Measurements from ENCODE around the gene PPARGC1A. TPM values are rescaled to one million over a fixed set of nuclear protein-coding genes. Genes with fewer than 3 reads are reported as not detected.

The PPARGC1A gene, protein sequence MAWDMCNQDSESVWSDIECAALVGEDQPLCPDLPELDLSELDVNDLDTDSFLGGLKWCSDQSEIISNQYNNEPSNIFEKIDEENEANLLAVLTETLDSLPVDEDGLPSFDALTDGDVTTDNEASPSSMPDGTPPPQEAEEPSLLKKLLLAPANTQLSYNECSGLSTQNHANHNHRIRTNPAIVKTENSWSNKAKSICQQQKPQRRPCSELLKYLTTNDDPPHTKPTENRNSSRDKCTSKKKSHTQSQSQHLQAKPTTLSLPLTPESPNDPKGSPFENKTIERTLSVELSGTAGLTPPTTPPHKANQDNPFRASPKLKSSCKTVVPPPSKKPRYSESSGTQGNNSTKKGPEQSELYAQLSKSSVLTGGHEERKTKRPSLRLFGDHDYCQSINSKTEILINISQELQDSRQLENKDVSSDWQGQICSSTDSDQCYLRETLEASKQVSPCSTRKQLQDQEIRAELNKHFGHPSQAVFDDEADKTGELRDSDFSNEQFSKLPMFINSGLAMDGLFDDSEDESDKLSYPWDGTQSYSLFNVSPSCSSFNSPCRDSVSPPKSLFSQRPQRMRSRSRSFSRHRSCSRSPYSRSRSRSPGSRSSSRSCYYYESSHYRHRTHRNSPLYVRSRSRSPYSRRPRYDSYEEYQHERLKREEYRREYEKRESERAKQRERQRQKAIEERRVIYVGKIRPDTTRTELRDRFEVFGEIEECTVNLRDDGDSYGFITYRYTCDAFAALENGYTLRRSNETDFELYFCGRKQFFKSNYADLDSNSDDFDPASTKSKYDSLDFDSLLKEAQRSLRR
- total RNA-seq (10 to 100 TPM in 1 of 6 donors, 1 to 10 TPM in 5; 7.6 to 12.2 (median 8.4) TPM), polyA plus RNA-seq (1 to 10 TPM; 2.7 to 3.2 TPM)

DNA sequence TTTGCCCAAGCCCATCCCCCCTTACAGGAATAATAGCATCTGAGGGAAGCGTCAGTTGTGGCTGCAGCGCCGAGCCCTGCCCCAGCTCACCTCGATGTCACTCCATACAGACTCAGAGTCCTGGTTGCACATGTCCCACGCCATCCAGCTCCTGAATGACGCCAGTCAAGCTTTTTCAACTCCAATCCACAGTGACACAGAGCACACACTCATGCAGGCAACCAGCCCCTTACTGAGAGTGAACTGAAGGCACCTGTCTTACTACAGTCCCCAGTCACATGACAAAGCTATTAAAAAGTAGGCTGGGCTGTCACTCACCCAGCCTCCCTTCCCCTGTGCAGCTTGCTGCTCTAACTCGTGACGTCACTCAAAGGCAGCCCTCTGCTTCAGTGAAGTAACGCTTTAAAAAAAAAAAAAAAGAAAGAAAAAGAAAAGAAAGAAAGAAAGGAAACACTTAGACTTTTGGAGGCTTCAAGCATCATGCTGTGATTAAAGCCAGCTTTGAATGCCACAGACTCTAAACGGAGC is at the start of gene PPARGC1A:
TSS of gene PPARGC1A (minus strand) at position 234 of the 528 bp plus-strand sequence. CDS start at position 144, 90 bp downstream.
- Histone ChIP-seq H3K4me1 (peaks cover 0 to 4% (median 4%) of the 10 kb centered on the region in 3 donors), H3K9me3 (no peaks in the 10 kb centered on the region), H3K27me3 (no peaks in the 10 kb centered on the region), H3K27ac (peak within 1 kb of the TSS; percentile 13 to 69 (median 60)), H3K36me3 (no peaks in the 10 kb centered on the region), H3K4me3 (peak within 1 kb of the TSS in 3 of 4 donors; percentile 2 to 41 (median 37))
- FAIRE-seq: peak; percentile 61
- ATAC-seq: peak; percentile 80 to 88 (median 86)
- DNase-seq: peak; percentile 36 to 54 (median 42)
- WGBS, 2 donors: 0 to 1% methylated on average over 10 of the region's 10 CpGs
- TF ChIP-seq, protein P1, sequence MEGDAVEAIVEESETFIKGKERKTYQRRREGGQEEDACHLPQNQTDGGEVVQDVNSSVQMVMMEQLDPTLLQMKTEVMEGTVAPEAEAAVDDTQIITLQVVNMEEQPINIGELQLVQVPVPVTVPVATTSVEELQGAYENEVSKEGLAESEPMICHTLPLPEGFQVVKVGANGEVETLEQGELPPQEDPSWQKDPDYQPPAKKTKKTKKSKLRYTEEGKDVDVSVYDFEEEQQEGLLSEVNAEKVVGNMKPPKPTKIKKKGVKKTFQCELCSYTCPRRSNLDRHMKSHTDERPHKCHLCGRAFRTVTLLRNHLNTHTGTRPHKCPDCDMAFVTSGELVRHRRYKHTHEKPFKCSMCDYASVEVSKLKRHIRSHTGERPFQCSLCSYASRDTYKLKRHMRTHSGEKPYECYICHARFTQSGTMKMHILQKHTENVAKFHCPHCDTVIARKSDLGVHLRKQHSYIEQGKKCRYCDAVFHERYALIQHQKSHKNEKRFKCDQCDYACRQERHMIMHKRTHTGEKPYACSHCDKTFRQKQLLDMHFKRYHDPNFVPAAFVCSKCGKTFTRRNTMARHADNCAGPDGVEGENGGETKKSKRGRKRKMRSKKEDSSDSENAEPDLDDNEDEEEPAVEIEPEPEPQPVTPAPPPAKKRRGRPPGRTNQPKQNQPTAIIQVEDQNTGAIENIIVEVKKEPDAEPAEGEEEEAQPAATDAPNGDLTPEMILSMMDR (IDR thresholded peaks at IDR 0.05): no peak
- intact Hi-C loops (cut with DNase I): no loop called here

DNA sequence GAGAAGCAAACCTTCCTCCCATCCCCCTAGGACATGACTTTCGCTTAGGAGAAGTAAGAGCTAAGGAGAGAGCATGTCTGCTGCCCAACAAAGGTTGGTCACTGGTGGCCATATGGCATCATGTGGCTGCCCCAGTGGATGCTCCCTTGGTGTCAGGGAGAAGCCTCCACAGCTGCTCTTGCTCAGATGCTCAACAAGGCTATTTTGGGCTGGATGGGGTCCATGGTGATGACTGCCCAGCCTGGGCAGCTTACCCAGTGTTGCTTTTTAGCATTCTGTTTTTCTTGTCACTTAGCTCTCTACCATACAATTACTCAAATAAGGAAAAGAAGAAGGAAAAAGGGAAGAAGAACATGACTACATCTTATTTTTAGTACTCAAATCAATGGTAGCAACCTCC is 48.9 kb upstream of the PPARGC1A start:
- H3K36me3 ChIP-seq: no peaks in the 10 kb centered on the region
- no peak overlapping the region for H3K4me3 ChIP-seq
- DNase-seq (no peak), ATAC-seq (no peak), FAIRE-seq (no peak)
- H3K27me3 ChIP-seq: no peaks in the 10 kb centered on the region
- no peaks in the 10 kb centered on the region for H3K4me1 ChIP-seq
- 67 to 89% methylated on average over 1 of the region's 1 CpG for WGBS, 2 donors
- TF ChIP-seq, protein P1 (IDR thresholded peaks at IDR 0.05): no peak
- no peaks in the 10 kb centered on the region for H3K9me3 ChIP-seq
- no peak overlapping the region for H3K27ac ChIP-seq
- intact Hi-C loops (cut with DNase I): no loop called here

- H3K27ac ChIP-seq: no peak overlapping the region
- H3K4me1 ChIP-seq: no peaks in the 10 kb centered on the region
- no peak overlapping the region for H3K4me3 ChIP-seq
- no peaks in the 10 kb centered on the region for H3K36me3 ChIP-seq
- no peaks in the 10 kb centered on the region for H3K9me3 ChIP-seq
- no peak for FAIRE-seq
- no peak for ATAC-seq
- TF ChIP-seq, protein P1 (IDR thresholded peaks at IDR 0.05): no peak
- DNase-seq: no peak
- intact Hi-C loops (cut with DNase I): no loop called here
- no peaks in the 10 kb centered on the region for H3K27me3 ChIP-seq
- 37 to 47% methylated on average over 2 of the region's 2 CpGs for WGBS, 2 donors
Observed at GRCh38 chr4:23937173-23937572, 47.3 kb upstream of the PPARGC1A start.

GRCh38 chr4:23934915-23935314 is 45.1 kb upstream of the PPARGC1A start:
- Histone ChIP-seq H3K4me3 (no peak overlapping the region), H3K27ac (peak overlapping the region in 1 of 4 donors; percentile 55), H3K9me3 (no peaks in the 10 kb centered on the region), H3K36me3 (no peaks in the 10 kb centered on the region), H3K4me1 (no peaks in the 10 kb centered on the region), H3K27me3 (no peaks in the 10 kb centered on the region)
- FAIRE-seq: no peak
- intact Hi-C loops (cut with DNase I): no loop called here
- DNase-seq: peak in 4 of 6 donors; percentile 3 to 45 (median 32)
- TF ChIP-seq, protein P1 (IDR thresholded peaks at IDR 0.05): no peak
- ATAC-seq: peak; percentile 33 to 79 (median 72)
- WGBS, 2 donors: 24 to 26% methylated on average over 3 of the region's 3 CpGs

All from pancreas (tissue), 10 donors.